Activated CD4-positive, alpha-beta memory T cell treated with anti-CD3 and anti-CD28 coated beads for 36 hours (primary cell): Measurements from ENCODE around the gene STAC3. TPM values are rescaled to one million over a fixed set of nuclear protein-coding genes. Genes with fewer than 3 reads are reported as not detected.
"Not testable (repeated sequence)": the region's sequence is repeated elsewhere in the genome, so short reads cannot be mapped to it uniquely, and the experiment has no call there.

Experiments
- CTCF ChIA-PET: fragments of 350-600 bp; sonication (Branson Sonifier 250); formaldehyde crosslinking; loops from one replicate; lab custom pipeline; 2021; ENCODE audit warnings: antibody characterized with exemption, inconsistent platforms; lab: Charles Lee
- POLR2A ChIA-PET: fragments of 350-600 bp; sonication (Branson Sonifier 250); formaldehyde crosslinking; loops from one replicate; lab custom pipeline; 2021; ENCODE audit warnings: antibody characterized with exemption; lab: Charles Lee
- DNase-seq: peaks from one replicate; pipeline ENCODE4 v3.0.0-alpha.2; 2020
- H3K27ac Mint-ChIP-seq: one replicate; pipeline ENCODE4 v1.8.0; 2021; ENCODE audit warnings: mixed read lengths
- H3K27me3 Mint-ChIP-seq: one replicate; pipeline ENCODE4 v1.8.0; 2021; ENCODE audit warnings: mixed read lengths
- H3K36me3 Mint-ChIP-seq: one replicate; pipeline ENCODE4 v1.8.0; 2021; ENCODE audit warnings: mixed read lengths
- H3K4me1 Mint-ChIP-seq: one replicate; pipeline ENCODE4 v1.8.0; 2021; ENCODE audit warnings: low read depth, mixed read lengths
- H3K4me3 Mint-ChIP-seq: one replicate; pipeline ENCODE4 v1.8.0; 2021; ENCODE audit warnings: mild to moderate bottlenecking, mixed read lengths
- H3K9me3 Mint-ChIP-seq: one replicate; pipeline ENCODE4 v1.8.0; 2021; ENCODE audit warnings: mixed read lengths
- intact Hi-C: fragments of 100-400 bp; cut with micrococcal nuclease; formaldehyde crosslinking; loops from one replicate; pipeline ENCODE4 v1.15.1; 2023
- total RNA-seq, 2 experiments: library from RNA; stranded (reverse); gene quantifications; one replicate each; pipeline ENCODE4 v1.2.3, GENCODE V29; 2021

The STAC3 gene
- 1 to 10 TPM; 1.9 to 2.0 TPM for total RNA-seq

GRCh38 chr12:57250956-57251355 lies at the start of gene STAC3:
Gene STAC3, minus strand, starts transcription at chr12:57251187. Its CDS starts 1,551 bp downstream, at chr12:57249636.
- POLR2A ChIA-PET, result interaction anchor here (0.5 to 0.6 kb wide), 2 partner anchors 24 to 26 kb away, joined by 3 to 5 read pairs; no protein-coding TSS in a partner anchor
- no peak for DNase-seq
- peaks cover 3% of the 10 kb centered on the region for H3K36me3 Mint-ChIP-seq
- H3K4me3 Mint-ChIP-seq, result no peak within 1 kb of the TSS
- CTCF ChIA-PET, result interaction anchor here (0.5 to 2.4 kb wide), 9 partner anchors 8 to 527 kb away, joined by 3 to 10 read pairs (median 4); no protein-coding TSS in a partner anchor
- H3K4me1 Mint-ChIP-seq, result no peaks in the 10 kb centered on the region
- H3K27ac Mint-ChIP-seq, result no peak within 1 kb of the TSS
- intact Hi-C loops, result no loop called here
- no peaks in the 10 kb centered on the region for H3K27me3 Mint-ChIP-seq
- H3K9me3 Mint-ChIP-seq, result no peaks in the 10 kb centered on the region

GRCh38 chr12:57299514-57300016 lies 48.6 kb upstream of the STAC3 start:
- ChIA-PET CTCF (interaction anchor here (1.2 to 2.3 kb wide), 2 partner anchors 56 to 154 kb away, joined by 4 to 9 read pairs; no protein-coding TSS in a partner anchor), POLR2A (no interaction called here)

GRCh38 chr12:57296291-57296690 lies 45.3 kb upstream of the STAC3 start:
- Mint-ChIP-seq H3K9me3 (no peaks in the 10 kb centered on the region), H3K36me3 (peaks cover 26% of the 10 kb centered on the region), H3K27ac (no peak overlapping the region), H3K4me3 (no peak overlapping the region), H3K27me3 (no peaks in the 10 kb centered on the region), H3K4me1 (no peaks in the 10 kb centered on the region)
- no peak for DNase-seq
- intact Hi-C loops, result no loop called here
- POLR2A ChIA-PET, result no interaction called here
- CTCF ChIA-PET, result no interaction called here

More at GRCh38 chr12:57299514-57300016, 48.6 kb upstream of the STAC3 start:
- no peaks in the 10 kb centered on the region for H3K4me1 Mint-ChIP-seq
- no peak for DNase-seq
- no peaks in the 10 kb centered on the region for H3K9me3 Mint-ChIP-seq
- H3K36me3 Mint-ChIP-seq, result peaks cover 21% of the 10 kb centered on the region
- H3K27me3 Mint-ChIP-seq, result no peaks in the 10 kb centered on the region
- no peak overlapping the region for H3K27ac Mint-ChIP-seq
- no peak overlapping the region for H3K4me3 Mint-ChIP-seq
- intact Hi-C loops, result no loop called here

- CTCF ChIA-PET, result interaction anchor here (1.2 to 1.7 kb wide), 2 partner anchors 43 to 173 kb away, joined by 3 to 5 read pairs; partner anchors contain the start of gene INHBE
- H3K4me3 Mint-ChIP-seq, H3K27me3 Mint-ChIP-seq, POLR2A ChIA-PET, intact Hi-C loops, DNase-seq, H3K27ac Mint-ChIP-seq, H3K9me3 Mint-ChIP-seq: not testable (repeated sequence)
- Mint-ChIP-seq H3K36me3 (peaks cover 28% of the 10 kb centered on the region), H3K4me1 (peaks cover 14% of the 10 kb centered on the region)
Measured at GRCh38 chr12:57282073-57282472, 31.1 kb upstream of the STAC3 start.

GRCh38 chr12:57280211-57281062 lies 29.4 kb upstream of the STAC3 start:
- CTCF ChIA-PET, result interaction anchor here (1.0 to 1.4 kb wide), 3 partner anchors 36 to 175 kb away, joined by 3 to 5 read pairs (median 3); partner anchors contain the start of gene INHBE
- Mint-ChIP-seq H3K36me3 (peaks cover 30% of the 10 kb centered on the region), H3K27me3 (no peaks in the 10 kb centered on the region), H3K27ac (peak overlapping the region; percentile 96), H3K4me3 (peak overlapping the region; percentile 71), H3K4me1 (peaks cover 16% of the 10 kb centered on the region), H3K9me3 (no peaks in the 10 kb centered on the region)
- intact Hi-C loops, result loop anchor here (1.0 to 2.0 kb wide), 3 partner anchors 18 to 182 kb away; partner anchors contain the start of gene R3HDM2
- POLR2A ChIA-PET, result interaction anchor here (0.6 kb wide), 1 partner anchor 104 kb away, joined by 3 read pairs; no protein-coding TSS in a partner anchor
- DNase-seq, result peak; percentile 89

- H3K27ac Mint-ChIP-seq, result peak overlapping the region; percentile 59
- intact Hi-C loops, result no loop called here
- no peaks in the 10 kb centered on the region for H3K9me3 Mint-ChIP-seq
- no peak overlapping the region for H3K4me3 Mint-ChIP-seq
- peaks cover 39% of the 10 kb centered on the region for H3K36me3 Mint-ChIP-seq
- no peak for DNase-seq
- ChIA-PET POLR2A (no interaction called here), CTCF (interaction anchor here (0.8 to 2.0 kb wide), 5 partner anchors 35 to 213 kb away, joined by 3 to 12 read pairs (median 4); partner anchors contain the start of gene INHBE)
- H3K4me1 Mint-ChIP-seq, result peaks cover 18% of the 10 kb centered on the region
- H3K27me3 Mint-ChIP-seq, result no peaks in the 10 kb centered on the region
Measured at GRCh38 chr12:57278465-57279381, 27.7 kb upstream of the STAC3 start.

GRCh38 chr12:57276935-57277563 lies 26.1 kb upstream of the STAC3 start:
- ChIA-PET POLR2A (interaction anchor here (0.7 kb wide), 1 partner anchor 26 kb away, joined by 3 read pairs; no protein-coding TSS in a partner anchor), CTCF (interaction anchor here (0.6 to 2.0 kb wide), 11 partner anchors 9 to 182 kb away, joined by 3 to 12 read pairs (median 3); partner anchors contain the start of gene INHBE)
- Mint-ChIP-seq H3K9me3 (no peaks in the 10 kb centered on the region), H3K27ac (no peak overlapping the region), H3K36me3 (peaks cover 34% of the 10 kb centered on the region), H3K4me3 (no peak overlapping the region), H3K4me1 (peaks cover 18% of the 10 kb centered on the region), H3K27me3 (no peaks in the 10 kb centered on the region)
- peak; percentile 35 for DNase-seq
- intact Hi-C loops, result no loop called here

GRCh38 chr12:57276233-57276632 lies 25.2 kb upstream of the STAC3 start:
- H3K27me3 Mint-ChIP-seq, POLR2A ChIA-PET, DNase-seq, intact Hi-C loops, H3K9me3 Mint-ChIP-seq, H3K4me3 Mint-ChIP-seq, H3K27ac Mint-ChIP-seq: not testable (repeated sequence)
- Mint-ChIP-seq H3K4me1 (peaks cover 18% of the 10 kb centered on the region), H3K36me3 (peaks cover 32% of the 10 kb centered on the region)
- CTCF ChIA-PET, result interaction anchor here (0.8 to 2.0 kb wide), 4 partner anchors 9 to 33 kb away, joined by 3 to 12 read pairs (median 5); no protein-coding TSS in a partner anchor

- ChIA-PET CTCF (interaction anchor here (1.5 to 1.7 kb wide), 2 partner anchors 31 to 60 kb away, joined by 3 to 4 read pairs; no protein-coding TSS in a partner anchor), POLR2A (no interaction called here)
- intact Hi-C loops, result no loop called here
- DNase-seq, result no peak
- peaks cover 9% of the 10 kb centered on the region for H3K4me1 Mint-ChIP-seq
- H3K9me3 Mint-ChIP-seq, result no peaks in the 10 kb centered on the region
- peaks cover 25% of the 10 kb centered on the region for H3K36me3 Mint-ChIP-seq
- no peak overlapping the region for H3K27ac Mint-ChIP-seq
- no peaks in the 10 kb centered on the region for H3K27me3 Mint-ChIP-seq
- H3K4me3 Mint-ChIP-seq, result no peak overlapping the region
Measured at GRCh38 chr12:57273516-57273915, 22.5 kb upstream of the STAC3 start.

GRCh38 chr12:57272337-57273151 lies 21.6 kb upstream of the STAC3 start:
- H3K27ac Mint-ChIP-seq, result no peak overlapping the region
- POLR2A ChIA-PET, result no interaction called here

More at GRCh38 chr12:57272337-57273151, 21.6 kb upstream of the STAC3 start:
- H3K9me3 Mint-ChIP-seq, result no peaks in the 10 kb centered on the region
- H3K36me3 Mint-ChIP-seq, result peaks cover 28% of the 10 kb centered on the region
- H3K4me3 Mint-ChIP-seq, result no peak overlapping the region
- peaks cover 16% of the 10 kb centered on the region for H3K4me1 Mint-ChIP-seq
- CTCF ChIA-PET, result interaction anchor here (1.5 to 1.7 kb wide), 2 partner anchors 30 to 59 kb away, joined by 3 to 4 read pairs; no protein-coding TSS in a partner anchor
- no peaks in the 10 kb centered on the region for H3K27me3 Mint-ChIP-seq
- intact Hi-C loops, result no loop called here
- DNase-seq, result no peak
